GM12891 (cell line): Measurements from ENCODE around the gene ST3GAL3.
"Not testable (repeated sequence)": the region's sequence is repeated elsewhere in the genome, so short reads cannot be mapped to it uniquely, and the experiment has no call there.

Source experiments
- DNase-seq: peaks from one replicate; pipeline ENCODE4 v3.0.0; 2011; ENCODE audit warnings: low spot score; ENCODE audit not compliant: insufficient read length
- FAIRE-seq: peaks from 2 replicates; lab custom pipeline; 2011; peaks lifted over from hg19 to GRCh38; lab: Jason Lieb, UNC
- PAX5 ChIP-seq: IDR thresholded peaks from 2 replicates; pipeline ENCODE4 v1.6.1; 2011; ENCODE audit warnings: low read length, moderate library complexity, mild to moderate bottlenecking; ENCODE audit not compliant: insufficient read depth, severe bottlenecking
- POLR2A ChIP-seq: IDR thresholded peaks from 2 replicates; pipeline ENCODE4 v1.6.1; 2011; ENCODE audit warnings: low read depth, low read length, control low read depth
- POLR2AphosphoS5 ChIP-seq: IDR thresholded peaks from 2 replicates; pipeline ENCODE4 v1.6.1; 2011; ENCODE audit warnings: low read depth, low read length, control low read depth
- POU2F2 ChIP-seq: IDR thresholded peaks from 2 replicates; pipeline ENCODE4 v1.6.1; 2011; ENCODE audit warnings: low read depth, mild to moderate bottlenecking, control low read depth, low read length, moderate library complexity
- SPI1 ChIP-seq: IDR thresholded peaks from 2 replicates; pipeline ENCODE4 v1.6.1; 2011; ENCODE audit warnings: low read depth, low read length, control low read depth
- TAF1 ChIP-seq: IDR thresholded peaks from 2 replicates; pipeline ENCODE4 v1.6.1; 2011; ENCODE audit warnings: low read depth, low read length, control low read depth

Gene ST3GAL3

GRCh38 chr1:43716559-43717281 is 9.4 kb downstream of the ST3GAL3 start:
- DNase-seq (no peak), FAIRE-seq (no peak)
- TF ChIP-seq TAF1 (no peak), POLR2A (no peak), POLR2AphosphoS5 (no peak), POU2F2 (no peak), SPI1 (no peak), PAX5 (no peak)

GRCh38 chr1:43719063-43719462 is 11.7 kb downstream of the ST3GAL3 start:
- FAIRE-seq, result no peak
- TF ChIP-seq POU2F2 (no peak), POLR2AphosphoS5 (no peak), POLR2A (no peak), TAF1 (no peak), SPI1 (no peak), PAX5 (no peak)

GRCh38 chr1:43719670-43720419 is 12.5 kb downstream of the ST3GAL3 start:
- DNase-seq, FAIRE-seq: not testable (repeated sequence)

More at GRCh38 chr1:43719063-43719462, 11.7 kb downstream of the ST3GAL3 start:
- DNase-seq, result no peak

DNA sequence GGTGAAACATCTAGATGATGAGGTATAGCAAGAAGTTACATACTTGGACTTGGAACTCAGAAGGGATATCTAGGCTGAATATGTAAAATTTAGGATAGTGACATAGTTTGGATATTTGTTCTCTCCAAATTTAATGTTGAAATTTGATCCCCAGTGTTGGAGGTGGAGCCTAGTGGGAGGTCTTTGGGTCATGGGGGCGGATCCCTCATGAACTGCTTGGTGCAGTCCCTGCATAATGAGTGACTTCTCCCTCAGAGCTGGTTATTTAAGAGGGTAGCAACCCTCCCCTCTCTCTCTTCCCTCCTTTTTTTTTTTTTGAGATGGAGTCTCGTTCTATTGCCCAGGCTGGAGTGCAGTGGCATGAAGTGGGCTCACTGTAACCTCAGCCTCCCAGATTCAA is 15.5 kb downstream of the ST3GAL3 start:
- FAIRE-seq, result no peak
- DNase-seq, result no peak
- TF ChIP-seq SPI1, result no peak
- no peak for TF ChIP-seq POLR2A
- no peak for TF ChIP-seq PAX5
- TF ChIP-seq POLR2AphosphoS5, result no peak
- TF ChIP-seq TAF1, result no peak
- TF ChIP-seq POU2F2, result no peak

DNA sequence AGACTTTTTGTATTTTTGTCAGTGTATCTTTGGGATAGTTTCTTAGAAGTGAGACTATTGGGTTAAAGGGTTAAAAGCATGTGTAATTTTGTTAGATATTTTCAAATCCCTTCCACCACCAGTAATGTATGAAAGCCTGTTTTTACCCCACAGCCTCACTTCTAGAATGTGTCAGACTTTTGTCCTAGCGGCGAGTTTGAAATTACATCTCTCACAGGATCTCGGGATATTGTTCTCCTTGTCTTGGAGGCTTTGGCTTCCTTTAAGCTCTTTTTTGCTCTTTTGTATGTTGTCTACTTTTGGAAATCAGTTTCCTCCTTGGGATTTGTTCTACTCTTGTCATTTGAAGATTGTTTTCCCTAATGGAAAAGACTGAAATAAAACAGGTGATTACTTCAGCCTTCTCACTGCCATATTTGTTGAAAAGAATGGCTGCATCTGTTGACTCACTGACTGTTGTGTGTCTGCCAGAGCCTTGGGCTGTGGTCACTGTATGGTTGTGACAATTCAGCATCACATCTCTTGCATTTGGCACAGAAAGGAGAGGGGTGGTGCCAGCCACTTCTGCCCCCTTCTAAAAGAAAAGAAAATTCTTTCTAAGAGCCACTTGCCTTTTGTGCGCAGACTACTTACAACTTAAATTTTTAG is 22.6 kb downstream of the ST3GAL3 start:
- FAIRE-seq (no peak), DNase-seq (no peak)
- TF ChIP-seq POLR2AphosphoS5 (no peak), TAF1 (no peak), POLR2A (no peak)

GRCh38 chr1:43731867-43732531 is 24.7 kb downstream of the ST3GAL3 start:
- DNase-seq, result no peak
- FAIRE-seq, result no peak
- no peak for TF ChIP-seq POLR2AphosphoS5
- TF ChIP-seq POLR2A, result no peak
- TF ChIP-seq SPI1, result no peak
- no peak for TF ChIP-seq TAF1
- TF ChIP-seq POU2F2, result no peak
- TF ChIP-seq PAX5, result no peak

- TF ChIP-seq TAF1, result no peak
- no peak for TF ChIP-seq SPI1
- no peak for TF ChIP-seq PAX5
- no peak for TF ChIP-seq POU2F2
- TF ChIP-seq POLR2AphosphoS5, result no peak
- TF ChIP-seq POLR2A, result no peak
- DNase-seq, result no peak
- FAIRE-seq, result peak; percentile 26
Observed at GRCh38 chr1:43736819-43737218, 29.5 kb downstream of the ST3GAL3 start.

GRCh38 chr1:43742026-43742425 is 34.7 kb downstream of the ST3GAL3 start:
- no peak for DNase-seq

GRCh38 chr1:43743206-43743605 is 35.9 kb downstream of the ST3GAL3 start:
- DNase-seq, result no peak
- no peak for TF ChIP-seq SPI1
- TF ChIP-seq POLR2A, result no peak
- TF ChIP-seq PAX5, result no peak
- no peak for TF ChIP-seq TAF1

More at GRCh38 chr1:43742026-43742425, 34.7 kb downstream of the ST3GAL3 start:
- TF ChIP-seq POLR2AphosphoS5 (no peak), TAF1 (no peak), POLR2A (no peak), SPI1 (no peak), POU2F2 (no peak), PAX5 (no peak)
- FAIRE-seq, result peak; percentile 5

DNA sequence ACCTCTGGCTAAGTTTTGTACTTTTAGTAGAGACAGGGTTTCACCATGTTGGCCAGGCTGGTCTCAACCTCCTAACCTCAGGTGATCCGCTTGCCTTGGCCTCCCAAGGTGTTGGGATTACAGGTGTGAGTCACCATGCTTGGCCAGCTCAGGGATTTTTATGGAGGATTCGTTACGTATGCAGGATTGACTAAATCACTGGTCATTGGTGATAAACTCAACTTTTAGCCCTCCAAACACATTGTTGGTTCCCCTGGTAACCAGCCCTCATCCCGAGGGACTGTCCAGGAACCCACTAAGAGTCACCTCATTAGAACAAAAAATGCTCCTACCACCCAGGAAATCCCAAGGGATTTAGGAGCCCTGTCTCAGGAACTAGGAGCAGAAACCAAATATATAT is 40.4 kb downstream of the ST3GAL3 start:
- FAIRE-seq, result no peak
- no peak for DNase-seq
- TF ChIP-seq POLR2A (no peak), SPI1 (no peak), TAF1 (no peak), POU2F2 (no peak), POLR2AphosphoS5 (no peak), PAX5 (no peak)

More at GRCh38 chr1:43743206-43743605, 35.9 kb downstream of the ST3GAL3 start:
- no peak for FAIRE-seq
